GM11168 (cell line): Measurements from ENCODE around the gene HCLS1.
"Not testable (repeated sequence)": the region's sequence is repeated elsewhere in the genome, so short reads cannot be mapped to it uniquely, and the experiment has no call there.

Experiments used
- in situ Hi-C: fragments of 300-500 bp; cut with MboI; formaldehyde crosslinking; loops from one replicate; pipeline ENCODE4 v1.12.0; 2022; ENCODE audit warnings: low sequenced_read_pairs; ENCODE audit not compliant: unreplicated experiment

The HCLS1 gene, protein sequence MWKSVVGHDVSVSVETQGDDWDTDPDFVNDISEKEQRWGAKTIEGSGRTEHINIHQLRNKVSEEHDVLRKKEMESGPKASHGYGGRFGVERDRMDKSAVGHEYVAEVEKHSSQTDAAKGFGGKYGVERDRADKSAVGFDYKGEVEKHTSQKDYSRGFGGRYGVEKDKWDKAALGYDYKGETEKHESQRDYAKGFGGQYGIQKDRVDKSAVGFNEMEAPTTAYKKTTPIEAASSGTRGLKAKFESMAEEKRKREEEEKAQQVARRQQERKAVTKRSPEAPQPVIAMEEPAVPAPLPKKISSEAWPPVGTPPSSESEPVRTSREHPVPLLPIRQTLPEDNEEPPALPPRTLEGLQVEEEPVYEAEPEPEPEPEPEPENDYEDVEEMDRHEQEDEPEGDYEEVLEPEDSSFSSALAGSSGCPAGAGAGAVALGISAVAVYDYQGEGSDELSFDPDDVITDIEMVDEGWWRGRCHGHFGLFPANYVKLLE

DNA sequence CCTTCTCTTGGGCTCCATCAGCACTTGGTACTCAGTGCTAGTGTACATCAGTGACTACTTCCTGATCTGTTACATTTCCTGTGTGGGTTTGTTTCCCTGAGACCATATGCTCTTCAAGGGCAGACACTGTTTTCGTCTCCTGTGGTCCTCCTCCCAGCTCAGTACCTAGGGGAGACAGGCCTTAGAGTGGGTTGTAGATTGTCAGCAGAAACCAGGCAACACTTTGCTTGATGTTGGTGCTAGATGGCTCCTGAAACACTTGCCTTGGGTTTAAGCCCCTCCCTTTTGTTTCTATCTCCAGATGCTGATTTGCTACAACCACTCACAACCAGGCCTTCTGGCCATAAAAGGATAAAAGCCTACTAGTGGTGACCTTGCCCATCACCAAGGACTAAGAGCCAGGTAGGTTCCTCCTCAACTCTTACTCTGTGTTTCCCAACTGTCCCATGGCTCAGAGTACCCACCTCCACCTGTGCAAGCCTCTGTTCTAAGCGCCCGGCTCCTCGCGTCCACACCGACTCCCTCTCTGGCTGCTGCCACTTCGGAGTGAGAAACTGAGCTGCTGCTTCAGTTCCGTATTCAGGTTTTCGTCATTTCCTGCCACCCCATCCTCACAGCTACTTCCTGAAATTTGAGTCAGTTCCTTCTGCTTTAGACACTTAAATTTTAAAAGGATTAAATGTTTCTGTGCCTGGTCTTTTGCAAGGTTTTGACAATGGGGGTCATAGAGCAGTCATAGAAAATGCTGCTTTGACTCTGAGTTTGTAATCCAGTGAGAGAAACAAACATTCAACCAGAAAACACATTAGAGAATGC is at the start of gene HCLS1:
TSS of gene HCLS1 (minus strand) at position 548 of the 816 bp plus-strand sequence. CDS start 2,556 bp downstream, outside the sequence.
- in situ Hi-C loops = no loop called here

DNA sequence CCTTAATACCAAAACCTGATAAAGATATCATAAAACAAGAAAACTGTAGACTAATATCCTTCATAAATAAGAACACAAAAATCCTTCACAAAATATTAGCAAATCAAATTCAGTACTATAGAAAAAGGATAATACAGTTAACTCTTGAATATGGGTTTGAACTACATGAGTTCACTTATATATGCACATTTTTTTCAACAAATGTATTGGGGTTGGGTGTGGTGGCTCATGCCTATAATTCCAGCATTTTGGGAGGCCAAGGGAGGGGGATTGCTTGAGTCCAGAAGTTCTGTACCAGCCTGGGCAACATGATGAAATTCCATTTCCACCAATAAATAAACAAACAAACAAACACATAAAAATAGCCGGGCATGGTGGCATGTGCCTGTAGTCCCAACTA is 49.6 kb upstream of the HCLS1 start:
- in situ Hi-C loops = no loop called here

DNA sequence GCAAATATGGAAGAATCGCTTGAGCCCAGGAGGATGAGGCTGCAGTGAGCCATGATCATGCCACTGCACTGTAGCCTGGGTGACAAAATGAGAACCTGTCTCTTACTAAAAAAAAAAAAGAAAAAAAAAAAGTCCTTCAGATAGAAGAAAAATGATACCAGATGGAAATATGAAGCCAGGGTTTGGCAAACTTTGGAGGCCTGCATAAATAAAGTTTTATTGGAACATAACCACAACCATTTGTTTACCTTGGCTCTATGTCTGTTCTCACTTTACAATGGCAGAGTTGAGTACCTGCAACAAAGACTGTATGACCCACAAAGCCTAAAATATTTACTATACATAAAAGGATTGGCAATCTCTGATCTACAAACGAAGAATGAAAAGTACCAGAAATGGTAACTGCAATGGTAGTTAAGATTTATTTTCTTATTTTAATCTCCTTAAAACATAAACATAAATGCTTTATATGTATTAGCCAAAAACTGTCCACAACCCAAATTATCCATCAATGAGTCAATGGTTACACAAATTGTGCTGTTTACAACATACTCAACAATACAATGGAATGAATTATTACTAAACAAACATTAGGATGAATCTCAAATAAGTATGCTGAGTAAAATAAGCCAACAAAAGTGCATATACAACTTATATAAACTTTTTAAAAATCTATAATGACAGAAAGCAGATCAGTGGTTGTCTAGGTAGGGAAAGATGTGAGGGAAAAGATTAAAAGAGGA is 47.0 kb upstream of the HCLS1 start:
- in situ Hi-C loops = no loop called here

DNA sequence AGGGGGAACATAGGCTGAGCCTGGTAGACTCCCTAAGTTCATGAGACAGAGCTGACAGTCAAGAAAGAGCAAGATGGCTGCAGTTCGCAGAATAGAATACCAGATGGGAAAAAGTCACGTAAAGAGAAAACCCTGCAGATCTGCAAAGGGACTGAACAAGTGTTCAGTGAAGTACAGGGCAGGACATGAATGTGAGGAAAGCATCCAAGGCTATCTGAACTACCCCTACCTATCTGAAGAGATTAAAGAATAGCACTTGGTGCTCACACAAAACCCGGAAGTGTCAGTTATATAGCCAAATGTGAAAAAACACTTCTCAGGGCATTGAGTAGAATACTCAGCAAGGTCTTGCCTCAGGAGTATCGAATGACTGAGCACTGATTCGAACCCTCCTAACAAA is 44.8 kb upstream of the HCLS1 start:
- in situ Hi-C loops = no loop called here

DNA sequence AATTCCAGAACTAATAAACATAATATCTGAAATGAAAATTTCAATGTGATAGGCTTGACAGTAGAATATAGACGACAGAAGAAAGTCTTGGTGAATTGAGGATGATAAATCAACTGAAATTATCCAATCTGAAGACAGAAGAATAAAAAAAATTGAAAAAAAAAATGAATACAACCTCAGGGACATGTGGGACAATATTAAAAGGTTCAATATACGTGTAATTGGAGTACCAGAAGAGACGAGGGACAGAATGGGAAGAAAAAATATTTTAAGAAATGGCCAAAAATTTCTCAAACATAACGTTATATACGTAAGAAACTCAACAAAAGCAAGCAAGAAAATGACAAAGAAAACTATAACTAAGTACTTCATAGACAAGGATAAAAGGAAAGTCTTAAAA is 43.3 kb upstream of the HCLS1 start:
- in situ Hi-C loops = no loop called here

DNA sequence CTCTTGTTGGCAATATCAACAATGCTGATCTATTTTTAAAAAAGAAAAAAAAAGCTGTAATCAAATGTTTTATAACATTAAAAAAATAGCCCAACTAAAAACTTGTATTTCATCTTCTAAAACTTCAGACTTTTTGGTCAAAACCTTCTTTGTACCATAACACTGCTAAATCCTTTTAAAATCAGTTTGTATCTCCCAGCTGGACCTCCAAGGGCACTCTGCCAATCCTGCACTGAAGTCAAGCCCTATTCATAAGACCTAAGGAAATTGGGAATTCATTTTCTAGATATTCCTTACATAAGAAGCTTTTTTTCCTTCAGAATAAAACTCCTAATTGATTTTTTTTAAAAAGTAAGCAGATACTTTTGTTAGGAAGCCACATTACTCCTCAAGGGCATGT is 38.2 kb upstream of the HCLS1 start:
- in situ Hi-C loops = no loop called here

DNA sequence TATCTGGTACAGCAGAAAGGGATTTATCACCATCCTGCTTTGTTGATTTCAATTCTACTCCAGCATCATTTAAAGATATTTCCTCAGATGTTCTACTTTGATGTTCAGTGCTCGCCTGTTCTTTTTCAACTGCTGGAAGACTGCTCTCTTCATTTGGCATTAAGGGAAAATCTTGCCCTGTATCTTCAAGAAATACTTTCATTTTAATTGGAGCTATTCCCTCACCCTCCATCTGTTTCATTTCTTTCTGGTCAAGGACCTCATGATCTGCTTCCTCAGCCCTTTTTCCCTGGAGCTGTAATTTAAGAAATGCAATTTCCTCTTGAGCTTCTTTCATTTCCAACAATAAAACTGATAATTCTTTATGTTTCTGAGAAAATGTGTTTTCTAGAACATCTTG is 37.8 kb upstream of the HCLS1 start:
- in situ Hi-C loops = no loop called here

DNA sequence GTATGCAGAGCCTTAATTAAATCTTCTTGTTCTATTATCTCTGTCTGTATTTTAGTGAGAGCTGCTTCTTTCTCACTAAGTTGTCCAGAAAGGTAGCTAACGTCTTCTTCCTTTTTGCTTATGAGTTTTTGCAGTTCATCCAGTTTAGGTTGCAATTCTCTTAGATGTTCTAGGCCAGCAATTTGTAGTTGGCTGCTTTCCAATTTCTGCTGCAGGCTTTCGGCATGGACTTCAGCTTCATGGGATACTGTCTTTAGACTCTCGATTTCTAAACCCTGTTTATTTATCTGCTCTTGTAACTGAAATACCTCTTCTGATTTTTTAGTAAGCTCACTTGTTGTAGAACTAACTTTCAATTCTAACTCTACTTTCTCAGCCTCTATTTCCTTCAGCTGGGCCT is 35.5 kb upstream of the HCLS1 start:
- in situ Hi-C loops = no loop called here

DNA sequence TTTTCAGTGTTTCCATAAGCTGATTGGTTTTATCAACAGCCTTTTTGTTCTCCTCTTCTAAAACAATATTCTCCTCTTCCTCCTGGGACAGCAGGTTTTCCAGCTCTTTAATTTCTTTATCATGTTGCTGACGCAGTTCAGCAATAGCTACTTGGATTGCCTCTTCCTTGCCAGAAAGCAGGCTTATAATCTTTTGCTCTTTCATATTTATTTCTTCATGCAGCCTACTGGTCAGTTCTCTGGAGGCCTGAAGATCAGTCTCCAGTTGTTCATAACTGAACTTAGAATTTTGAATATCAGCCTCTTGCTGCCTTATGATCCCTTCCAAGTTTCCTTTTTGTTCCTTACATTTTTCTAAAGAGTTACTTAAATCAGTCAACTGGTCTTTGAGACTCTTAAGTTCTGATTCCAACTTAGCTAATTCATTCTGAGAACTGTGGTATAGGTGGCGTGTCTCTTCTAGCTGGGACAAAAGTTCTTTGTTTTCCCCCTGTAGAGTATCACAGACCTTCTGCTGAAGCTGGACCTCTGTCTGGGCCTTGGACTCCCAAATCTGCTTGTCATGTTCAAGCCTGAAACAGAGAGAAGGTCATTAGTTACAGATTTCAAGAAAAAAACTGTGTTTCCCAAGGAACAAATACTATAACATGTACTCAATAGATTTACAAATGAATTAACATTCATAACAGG is 31.5 kb upstream of the HCLS1 start:
- in situ Hi-C loops = no loop called here

DNA sequence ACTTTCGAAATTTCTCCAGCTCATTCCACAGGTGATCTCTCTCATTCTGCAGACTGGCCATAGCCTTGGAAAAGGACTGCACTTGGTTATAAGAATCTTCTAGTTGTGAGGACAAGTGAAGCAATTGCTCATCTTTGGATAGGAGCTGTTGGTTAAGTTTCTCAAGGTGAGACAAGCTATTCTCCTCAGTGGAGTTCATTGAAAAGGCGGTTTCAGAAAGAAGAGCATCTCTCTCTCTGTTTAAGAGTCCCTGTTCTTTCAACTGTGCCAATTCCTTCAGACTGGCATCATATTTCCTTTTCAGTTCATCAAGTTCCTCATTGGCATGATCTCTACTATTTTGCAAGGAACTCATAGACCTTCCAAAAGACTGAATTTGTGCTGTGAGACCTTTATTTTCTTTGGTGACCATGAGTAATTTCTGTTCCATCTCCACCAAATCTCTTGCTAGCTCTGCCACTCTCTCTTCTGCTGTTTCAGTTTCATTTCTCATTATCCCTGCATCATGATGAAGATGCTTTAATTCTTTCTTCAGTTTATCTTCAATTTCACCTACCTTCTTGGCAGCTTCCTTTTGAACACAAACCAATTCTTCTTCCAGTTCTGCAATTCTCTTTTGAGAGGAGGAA is 30.2 kb upstream of the HCLS1 start:
- in situ Hi-C loops = no loop called here

DNA sequence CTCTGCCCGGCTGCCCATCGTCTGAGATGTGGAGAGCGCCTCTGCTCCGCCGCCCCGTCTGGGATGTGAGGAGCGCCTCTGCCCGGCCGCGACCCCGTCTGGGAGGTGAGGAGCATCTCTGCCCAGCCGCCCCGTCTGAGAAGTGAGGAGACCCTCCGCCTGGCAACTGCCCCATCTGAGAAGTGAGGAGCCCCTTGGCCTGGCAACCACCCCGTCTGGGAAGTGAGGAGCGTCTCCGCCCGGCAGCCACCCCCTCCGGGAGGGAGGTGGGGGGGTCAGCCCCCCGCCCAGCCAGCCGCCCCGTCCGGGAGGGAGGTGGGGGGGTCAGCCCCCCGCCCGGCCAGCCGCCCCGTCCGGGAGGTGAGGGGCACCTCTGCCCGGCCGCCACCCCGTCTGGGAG is 28.0 kb upstream of the HCLS1 start:
- in situ Hi-C loops = not testable (repeated sequence)

DNA sequence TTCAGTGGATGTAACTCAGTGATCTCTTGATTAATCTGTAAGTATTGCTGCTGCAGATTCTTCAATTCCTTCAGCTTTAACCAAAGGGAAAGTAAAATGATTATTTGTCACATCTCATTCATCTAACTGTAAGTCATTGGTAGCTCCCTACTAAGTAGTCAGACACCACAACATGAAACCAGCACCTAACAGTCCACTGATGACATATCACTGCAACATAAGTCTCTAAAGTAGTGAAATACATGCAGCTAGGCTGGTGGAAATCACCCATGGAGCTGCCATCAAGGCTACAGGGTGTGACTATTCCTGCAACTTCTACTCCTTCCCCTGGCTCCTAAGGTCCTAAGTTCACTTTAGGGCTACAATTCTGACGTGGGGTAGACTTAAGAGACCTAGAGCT is 21.1 kb upstream of the HCLS1 start:
- in situ Hi-C loops = no loop called here

DNA sequence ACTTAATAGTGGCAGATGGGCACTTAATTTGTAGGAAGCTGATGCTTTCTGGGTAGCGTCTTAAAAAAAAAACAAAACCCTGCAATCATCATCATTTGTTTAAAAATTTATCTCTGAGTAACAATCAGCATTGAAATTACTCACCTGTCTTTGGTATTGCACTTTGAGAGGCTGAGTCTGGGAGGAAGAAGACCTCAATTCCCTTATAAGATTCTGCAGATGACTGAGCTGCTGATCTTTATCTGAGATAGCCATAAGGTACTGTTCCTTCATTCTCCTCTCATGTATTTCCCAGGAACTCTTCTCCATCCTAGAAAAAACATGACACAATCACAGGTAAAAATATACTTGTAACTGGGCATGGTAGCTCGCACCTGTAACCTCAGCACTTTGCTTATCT is 16.4 kb upstream of the HCLS1 start:
- in situ Hi-C loops = no loop called here

DNA sequence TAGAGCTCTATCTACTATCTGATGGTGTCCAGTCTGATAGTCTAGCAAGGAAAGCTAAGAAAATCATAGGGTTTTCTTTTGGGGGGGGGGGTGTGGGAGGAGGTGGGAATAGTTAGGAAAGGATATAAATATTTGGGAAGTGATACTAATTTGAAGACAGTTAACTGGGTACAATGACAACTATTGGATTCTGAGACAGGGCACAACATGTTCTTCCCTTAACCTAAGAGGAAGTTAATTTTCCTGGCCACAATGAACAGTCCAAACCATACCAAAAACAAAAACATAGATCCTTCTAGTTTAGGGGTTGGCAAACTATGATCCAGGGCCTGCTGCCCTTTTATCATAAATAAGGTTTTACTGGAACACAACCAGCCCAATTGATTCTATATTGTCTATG is 10.0 kb upstream of the HCLS1 start:
- in situ Hi-C loops = no loop called here

DNA sequence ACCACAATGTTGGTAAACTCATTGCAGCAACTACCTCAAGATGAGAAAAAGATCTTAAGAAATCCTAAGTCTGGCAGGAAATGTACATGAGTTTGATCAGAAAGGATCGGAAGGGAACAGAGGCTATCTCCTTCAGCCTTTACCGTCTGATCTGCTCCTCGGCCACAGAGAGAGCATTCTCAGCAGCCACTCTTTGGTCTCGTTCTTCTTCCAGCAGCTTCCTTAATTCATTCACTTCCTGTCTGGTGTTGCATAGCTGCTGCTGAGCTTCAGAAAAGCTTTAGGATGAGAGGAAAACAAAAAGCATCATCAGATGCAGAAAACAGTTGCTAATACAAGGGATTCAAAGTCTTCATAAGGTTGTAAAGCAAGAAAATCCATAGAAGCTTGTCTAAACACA is 6.6 kb upstream of the HCLS1 start:
- in situ Hi-C loops = no loop called here

DNA sequence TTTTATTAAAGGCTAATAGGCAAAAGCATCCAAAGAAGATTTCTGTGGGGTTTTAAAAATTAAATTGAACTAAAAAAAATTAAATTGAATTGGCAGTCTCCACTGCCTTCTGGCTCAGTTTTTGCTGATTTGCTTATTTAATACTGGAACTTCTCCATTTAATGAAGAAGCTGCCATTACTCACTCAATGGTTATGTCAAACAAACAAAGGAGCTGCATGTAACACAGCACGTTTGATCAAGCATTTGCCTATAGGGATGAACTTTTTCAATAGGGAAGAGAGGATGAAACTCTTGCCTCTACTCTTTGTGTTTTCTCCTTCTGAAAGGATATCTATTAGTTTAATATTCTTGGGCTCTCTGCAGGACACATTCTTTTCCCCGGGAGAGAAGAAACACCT is 4.8 kb upstream of the HCLS1 start:
- in situ Hi-C loops = no loop called here

DNA sequence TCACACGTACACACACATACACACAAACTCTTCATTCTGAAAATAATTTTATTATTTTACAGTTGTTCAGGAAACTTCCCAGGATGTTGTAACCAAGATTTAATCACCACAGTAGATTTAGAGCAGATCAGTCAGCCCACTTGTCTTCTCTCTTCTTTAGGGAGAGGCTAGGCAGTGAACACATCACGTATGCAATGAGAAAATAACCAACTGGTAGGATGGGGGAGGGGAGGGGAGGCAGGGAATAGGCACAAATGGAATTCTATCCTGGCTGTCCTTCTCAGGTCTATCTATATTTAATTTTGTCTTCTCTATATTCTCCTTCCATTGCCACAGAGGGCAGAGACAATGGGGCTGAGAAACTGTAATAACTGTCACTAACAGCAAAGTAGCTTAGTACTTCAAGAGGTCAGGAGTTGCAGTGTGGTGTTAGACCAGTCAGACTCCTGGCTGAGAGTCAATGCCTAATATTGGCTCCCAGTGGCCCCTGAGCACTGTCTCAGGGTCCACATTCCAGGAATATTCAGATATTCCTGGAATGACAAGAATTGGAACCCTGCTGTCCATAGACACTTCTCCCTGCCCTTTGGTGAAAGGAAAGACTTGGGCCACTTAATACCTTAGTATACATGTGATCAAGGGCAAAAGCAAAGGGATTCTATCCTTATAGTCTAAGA is 2.6 kb upstream of the HCLS1 start:
- in situ Hi-C loops = no loop called here

DNA sequence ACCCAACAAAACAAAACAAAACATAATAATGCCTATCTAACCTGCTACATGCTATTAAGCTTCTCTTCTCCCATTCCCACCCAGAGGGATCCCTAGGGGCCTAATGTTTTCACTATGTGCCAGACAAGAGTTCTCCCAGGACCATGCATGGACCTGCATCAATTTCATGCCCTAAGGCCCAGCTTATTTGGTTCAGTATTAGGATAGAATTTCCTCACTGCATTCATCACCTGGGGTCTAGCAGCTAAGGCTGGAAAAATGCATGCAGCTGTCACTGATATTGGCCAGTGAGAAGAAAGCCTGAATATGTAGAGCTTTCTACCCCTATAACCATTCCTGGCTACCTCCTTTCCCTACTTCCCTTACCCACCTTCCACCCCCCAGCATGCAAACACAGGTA is 2.0 kb upstream of the HCLS1 start:
- in situ Hi-C loops = no loop called here

DNA sequence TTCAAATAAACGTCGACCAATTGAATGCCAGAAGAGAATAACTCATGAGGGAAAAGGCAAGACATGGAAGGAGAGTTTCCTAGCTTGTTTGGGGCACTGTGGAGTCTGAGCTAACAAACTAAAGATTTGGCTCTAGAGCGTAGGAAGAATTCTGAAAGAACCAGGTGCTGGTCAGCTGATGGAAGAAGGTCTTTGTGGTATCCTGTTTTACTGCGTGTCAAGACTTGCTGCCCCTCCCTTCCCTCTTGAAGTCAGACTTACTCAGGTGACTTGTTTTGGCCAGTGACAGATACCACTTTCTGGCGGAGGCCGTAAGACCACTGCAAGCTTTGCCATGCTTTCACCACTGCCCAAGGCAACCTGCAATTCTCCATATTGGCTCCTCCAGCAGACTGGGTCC is 673 bp upstream of the HCLS1 start:
- in situ Hi-C loops = no loop called here
